Keratinocyte (primary cell): ENCODE data around the gene PRR14L.
"Not testable (repeated sequence)": the region's sequence is repeated elsewhere in the genome, so short reads cannot be mapped to it uniquely, and the experiment has no call there.

Experiments
- CTCF ChIP-seq, 3 experiments: IDR thresholded peaks in 1 of 3; conservative IDR thresholded peaks in 1 of 3; optimal IDR thresholded peaks in 1 of 3; 2 replicates in 2 of 3; 3 replicates in 1 of 3; pipeline versions ENCODE3 to v1.5.1; 2011; ENCODE audit warnings: low read length in 3 of 3, mild to moderate bottlenecking in 3 of 3, moderate library complexity in 2 of 3, control low read depth in 1 of 3, inconsistent platforms in 1 of 3; ENCODE audit not compliant: insufficient read depth in 2 of 3; ENCODE audit errors: extremely low read depth in 1 of 3
- EZH2 ChIP-seq: IDR thresholded peaks from one replicate; pipeline ENCODE4 v1.6.1; 2012; ENCODE audit warnings: inconsistent platforms, mild to moderate bottlenecking, low read length, moderate library complexity

- not testable (repeated sequence) for TF ChIP-seq CTCF (optimal IDR thresholded peaks at IDR 0.05 in 1 of 3, IDR thresholded peaks at IDR 0.05 in 1 of 3, conservative IDR thresholded peaks at IDR 0.05 in 1 of 3; ENCODE audit: extremely low read depth in 1 of 3, insufficient read depth in 2 of 3, low read length in 3 of 3); EZH2
Observed at GRCh38 chr22:31694046-31694445, 55.9 kb downstream of the PRR14L start.
